GM21576 (cell line): ENCODE measurements around the gene ADD1.

Source experiments
- ATAC-seq: cut with Tn5 transposase; IDR thresholded peaks from one replicate; pipeline ENCODE4 v1.9.1; 2021; ENCODE audit warnings: mild to moderate bottlenecking, moderate library complexity; ENCODE audit not compliant: unreplicated experiment

The ADD1 gene

DNA sequence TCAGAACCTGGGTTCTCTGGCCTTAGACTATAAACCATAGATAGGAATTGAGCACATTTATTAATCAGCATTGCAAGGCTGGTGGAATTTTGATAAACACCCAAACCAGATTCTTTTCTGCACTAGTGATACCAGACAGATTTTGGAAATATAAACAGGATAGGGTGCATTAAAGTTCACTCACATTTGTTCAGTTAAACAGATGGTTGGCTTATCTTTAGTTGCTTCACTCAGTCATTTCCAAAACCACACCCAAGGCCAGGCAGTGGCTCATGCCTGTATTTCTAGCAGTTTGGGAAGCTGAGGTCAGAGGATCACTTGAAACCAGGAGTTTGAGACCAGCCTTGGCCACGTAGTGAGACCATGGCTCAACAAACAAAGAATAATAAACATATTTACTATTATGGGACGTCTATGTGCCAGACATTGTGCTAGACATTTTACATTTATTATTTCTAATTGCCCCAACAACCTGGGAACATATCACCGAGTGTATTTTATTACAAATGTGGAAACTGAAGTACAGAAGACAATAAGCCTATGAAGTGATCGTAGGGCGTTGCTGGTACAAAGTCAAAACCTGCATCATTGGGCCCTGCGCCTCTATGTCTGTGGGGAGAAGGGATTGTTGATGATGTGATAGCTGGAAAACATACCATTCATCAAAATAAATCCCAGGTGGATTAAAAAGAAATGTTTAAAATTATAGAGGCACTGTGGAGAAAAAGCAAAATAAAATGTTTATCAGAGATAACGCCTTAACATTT, 15.0 kb downstream of the ADD1 start:
- ATAC-seq: no peak

DNA sequence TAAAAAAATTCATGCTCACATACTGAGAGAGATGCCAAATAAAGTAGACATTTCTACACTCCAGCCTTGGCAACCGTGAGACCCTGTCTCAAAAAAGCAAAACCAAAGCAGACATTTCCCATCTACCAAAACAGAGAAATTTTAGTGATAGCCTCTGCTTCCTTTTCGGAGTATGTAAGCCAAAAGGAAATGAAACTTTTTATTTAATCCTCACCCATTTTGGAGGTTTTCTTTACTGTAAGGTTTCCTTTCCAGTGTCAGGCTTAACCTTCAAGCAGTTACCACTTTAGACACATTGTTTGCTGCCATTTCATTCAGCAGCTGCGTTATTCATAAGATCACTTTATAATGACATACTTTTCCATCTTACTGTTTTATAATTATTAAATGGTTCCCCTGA, 15.9 kb downstream of the ADD1 start:
- ATAC-seq: no peak

- no peak for ATAC-seq
These were observed 17.0 kb downstream of the ADD1 start for GRCh38 chr4:2860391-2861348.

GRCh38 chr4:2861631-2862436, 18.2 kb downstream of the ADD1 start:
- no peak for ATAC-seq

- no peak for ATAC-seq
These were observed 18.9 kb downstream of the ADD1 start for GRCh38 chr4:2862528-2862927.

DNA sequence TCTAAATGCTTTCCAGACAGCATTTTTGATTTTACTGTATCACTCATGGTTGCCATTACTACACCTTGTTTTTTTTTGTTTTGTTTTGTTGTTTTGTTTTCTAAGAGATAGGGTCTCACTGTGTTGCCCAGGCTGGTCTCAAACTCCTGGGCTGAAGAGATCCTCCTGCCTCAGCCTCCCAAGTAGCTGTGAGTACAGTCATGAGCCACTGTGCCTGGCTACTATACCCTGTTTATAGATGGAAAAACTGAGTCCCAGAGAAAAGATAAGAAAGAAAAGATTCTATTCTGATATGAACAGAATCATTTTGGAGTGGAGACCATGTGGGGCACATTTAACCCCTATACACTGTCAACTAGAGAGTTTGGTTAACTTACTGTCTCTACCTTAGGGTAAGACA, 20.0 kb downstream of the ADD1 start:
- ATAC-seq: no peak

- ATAC-seq: no peak
These were observed 21.6 kb downstream of the ADD1 start for GRCh38 chr4:2865196-2865780.

GRCh38 chr4:2866160-2866861, 22.7 kb downstream of the ADD1 start:
- ATAC-seq: no peak

GRCh38 chr4:2866891-2867290, 23.2 kb downstream of the ADD1 start:
- no peak for ATAC-seq

- no peak for ATAC-seq
These were observed 24.3 kb downstream of the ADD1 start for GRCh38 chr4:2867758-2868491.

GRCh38 chr4:2868877-2869487, 25.3 kb downstream of the ADD1 start:
- no peak for ATAC-seq

DNA sequence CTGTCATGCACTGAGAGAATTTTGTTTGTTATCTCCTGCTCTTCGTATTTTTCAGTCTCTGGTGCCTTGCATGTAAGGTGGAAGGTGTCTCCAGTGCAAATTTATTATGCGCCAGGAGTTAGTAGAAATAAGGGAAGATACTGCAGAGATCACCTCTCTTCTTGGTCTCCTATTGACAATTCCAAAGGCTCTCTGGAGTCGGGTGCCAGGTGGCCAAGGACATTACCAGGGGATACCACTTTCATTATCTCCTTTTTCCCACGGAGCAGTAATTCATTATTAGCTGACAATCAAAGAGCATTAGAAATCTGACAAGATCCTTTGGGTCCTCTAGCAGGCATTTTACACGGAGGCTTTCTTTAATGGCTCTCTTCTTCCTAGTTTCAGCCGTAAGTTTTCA, 26.0 kb downstream of the ADD1 start:
- ATAC-seq: no peak

DNA sequence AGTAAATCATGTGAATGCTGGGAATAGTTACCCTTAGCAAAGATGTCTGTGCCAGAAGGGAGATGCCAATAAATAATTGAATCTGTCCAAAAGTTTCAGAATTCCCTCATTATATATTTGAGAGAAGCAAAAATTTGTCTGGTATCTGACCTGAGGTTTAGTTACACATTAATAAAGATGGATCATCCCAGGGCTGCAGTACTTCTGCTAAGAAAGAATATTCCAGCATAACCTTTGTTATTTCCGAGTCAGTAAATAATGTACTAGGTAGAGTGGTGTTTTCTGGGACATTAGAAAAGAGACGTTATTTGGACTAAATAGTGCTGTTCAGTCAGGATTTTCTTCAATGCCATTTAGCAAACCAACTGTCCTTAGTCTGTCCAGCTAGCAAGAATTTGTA, 26.4 kb downstream of the ADD1 start:
- ATAC-seq: no peak

GRCh38 chr4:2871466-2871865, 27.8 kb downstream of the ADD1 start:
- ATAC-seq: no peak

DNA sequence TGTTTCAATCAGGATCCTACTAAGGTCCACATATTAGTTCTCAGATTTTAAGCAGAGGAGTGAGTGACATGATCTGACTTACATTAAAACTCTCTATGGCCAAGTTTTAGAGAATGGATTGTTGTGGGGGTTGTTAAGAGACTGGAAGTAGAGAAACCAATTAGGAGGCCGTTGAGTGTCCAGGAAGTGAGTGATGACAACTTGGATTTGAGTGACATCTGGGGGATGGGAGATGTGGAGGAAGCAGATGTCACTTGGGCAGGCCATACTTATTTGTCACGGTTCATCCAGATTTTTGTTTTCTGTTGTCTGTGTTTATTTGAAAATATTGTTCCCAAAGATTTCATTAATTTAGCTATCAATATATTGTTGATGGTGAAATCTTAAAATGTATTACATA, 28.3 kb downstream of the ADD1 start:
- ATAC-seq: no peak

- ATAC-seq: no peak
These were observed 29.7 kb downstream of the ADD1 start for GRCh38 chr4:2873329-2873728.

DNA sequence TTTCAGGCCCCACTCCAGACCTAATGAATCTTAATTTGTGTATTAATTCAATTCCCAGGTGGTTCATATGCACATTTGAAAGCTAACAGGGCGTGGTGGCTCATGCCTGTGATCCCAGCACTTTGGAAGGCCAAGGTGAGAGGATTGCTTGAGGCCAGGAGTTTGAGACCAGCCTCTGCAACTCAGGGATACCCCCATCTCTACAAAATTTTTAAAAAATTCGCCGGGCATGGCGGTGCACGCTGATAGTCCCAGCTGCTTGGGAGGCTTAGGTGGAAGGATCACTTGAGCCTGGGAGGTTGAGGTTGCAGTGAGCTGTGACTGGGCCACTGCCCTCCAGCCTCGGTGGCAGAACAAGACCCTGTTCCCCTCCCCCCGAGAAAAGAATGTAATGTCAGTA, 31.2 kb downstream of the ADD1 start:
- no peak for ATAC-seq

- ATAC-seq: no peak
These were observed 31.9 kb downstream of the ADD1 start for GRCh38 chr4:2875556-2875955.

- no peak for ATAC-seq
These were observed 34.7 kb downstream of the ADD1 start for GRCh38 chr4:2878346-2878745.
